ENCODE measurements around the gene EFCAB11. TPM values are rescaled to one million over a fixed set of nuclear protein-coding genes. Genes with fewer than 3 reads are reported as not detected.
A peak's percentile ranks its signal among the peaks of the same experiment; 100 is the strongest.
"Not testable (repeated sequence)": the region's sequence is repeated elsewhere in the genome, so short reads cannot be mapped to it uniquely, and the experiment has no call there.

EFCAB11 gene
- total RNA-seq, 2 experiments from 2014 or later: 7.0 to 9.5 TPM

DNA sequence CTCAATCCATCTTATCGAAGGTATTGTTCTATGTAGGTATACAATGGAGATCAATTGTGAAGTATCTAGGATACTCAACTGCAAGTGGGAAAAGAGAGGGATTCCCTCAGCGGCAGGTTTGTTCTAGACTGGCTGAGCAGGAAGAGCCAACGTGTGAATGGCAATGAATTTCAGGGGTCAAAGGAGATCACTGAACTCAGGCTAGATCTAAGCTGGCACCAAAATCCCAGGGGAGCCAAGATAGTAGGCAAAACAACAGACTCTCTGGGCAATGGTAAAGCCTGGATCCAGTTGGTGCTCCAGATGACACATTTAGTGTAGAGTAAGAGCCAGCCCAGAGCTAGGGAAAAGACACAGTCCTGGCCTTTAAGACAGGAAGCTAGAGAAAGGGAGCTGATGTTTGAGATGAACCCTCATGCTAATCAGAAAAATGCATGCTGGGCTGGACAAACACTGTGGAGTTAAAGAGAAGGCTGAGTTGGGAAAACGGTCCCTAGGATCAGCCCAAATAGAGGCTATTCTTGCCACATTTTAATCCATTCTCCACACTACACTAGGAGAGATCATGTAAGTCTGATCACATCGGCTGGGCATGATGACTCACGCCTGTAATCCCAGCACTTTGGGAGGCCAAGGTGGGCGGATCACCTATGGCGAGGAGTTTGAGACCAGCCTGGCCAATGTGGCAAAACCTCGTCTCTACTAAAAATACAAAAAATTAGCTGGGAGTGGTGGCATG, 45.6 kb downstream of the EFCAB11 start:
- CTCF ChIA-PET: interaction anchor here (0.6 to 1.0 kb wide), 3 partner anchors 248 to 882 kb away, joined by 3 to 4 read pairs (median 3); no protein-coding TSS in a partner anchor
- H3K4me3 Mint-ChIP-seq: no peak overlapping the region

DNA sequence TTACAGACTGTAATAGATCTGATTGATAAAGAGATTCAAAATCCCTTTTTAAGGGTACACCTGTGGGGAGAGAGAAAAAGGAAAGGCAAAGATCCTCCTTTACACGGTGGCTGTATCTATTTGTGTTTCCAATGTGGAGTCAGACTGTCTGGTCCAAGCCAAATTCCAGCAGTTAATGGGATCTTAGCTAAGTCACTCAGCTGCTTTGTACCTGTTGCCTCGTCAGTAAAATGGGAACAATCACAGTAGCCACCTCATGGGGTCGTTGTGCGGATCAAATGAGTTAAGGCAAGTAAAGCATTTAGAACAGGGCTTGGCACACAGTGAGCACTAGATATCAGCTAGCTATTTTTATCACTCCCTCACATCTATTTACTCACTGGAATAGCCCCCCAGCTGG, 46.9 kb downstream of the EFCAB11 start:
- DNase-seq: no peak
- Mint-ChIP-seq H3K36me3 (ENCODE audit: low read depth) (no peaks in the 10 kb centered on the region), H3K4me3 (no peak overlapping the region), H3K9me3 (no peaks in the 10 kb centered on the region), H3K4me1 (ENCODE audit: low read depth) (peaks cover 18% of the 10 kb centered on the region), H3K27me3 (ENCODE audit: low read depth) (peaks cover 4% of the 10 kb centered on the region), H3K27ac (no peak overlapping the region)
- CTCF ChIA-PET: interaction anchor here (0.9 to 1.5 kb wide), 3 partner anchors 29 to 880 kb away, joined by 3 to 5 read pairs (median 3); no protein-coding TSS in a partner anchor
- intact Hi-C loops (cut with micrococcal nuclease): no loop called here

More for the DNA sequence above, 45.6 kb downstream of the EFCAB11 start:
- H3K36me3 Mint-ChIP-seq (ENCODE audit: low read depth): no peaks in the 10 kb centered on the region
- no peak overlapping the region for H3K27ac Mint-ChIP-seq
- H3K4me1 Mint-ChIP-seq (ENCODE audit: low read depth): peaks cover 8% of the 10 kb centered on the region
- peaks cover 4% of the 10 kb centered on the region for H3K27me3 Mint-ChIP-seq (ENCODE audit: low read depth)
- intact Hi-C loops (cut with micrococcal nuclease): no loop called here
- H3K9me3 Mint-ChIP-seq: no peaks in the 10 kb centered on the region
- DNase-seq: no peak

DNA sequence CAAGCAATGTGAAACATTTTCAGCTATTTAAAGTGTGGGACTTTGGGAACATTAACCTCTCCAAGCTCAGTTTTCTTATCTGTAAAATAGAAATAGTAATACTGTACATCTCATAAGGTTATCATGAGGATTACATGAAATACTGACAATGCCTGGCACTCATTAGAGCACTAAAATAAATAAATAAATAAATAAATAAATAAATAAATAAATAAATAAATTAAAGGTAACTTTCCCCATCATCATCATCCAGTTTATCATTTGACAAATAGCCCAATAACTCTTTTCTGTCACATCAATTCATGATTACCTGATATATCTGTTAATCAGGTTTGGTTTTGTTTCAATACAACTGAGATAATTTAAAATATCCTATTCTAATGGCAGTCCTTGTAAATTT, 48.5 kb downstream of the EFCAB11 start:
- Mint-ChIP-seq H3K27ac (no peak overlapping the region), H3K36me3 (ENCODE audit: low read depth) (no peaks in the 10 kb centered on the region), H3K27me3 (ENCODE audit: low read depth) (peaks cover 6% of the 10 kb centered on the region), H3K9me3 (no peaks in the 10 kb centered on the region), H3K4me3 (no peak overlapping the region), H3K4me1 (ENCODE audit: low read depth) (peaks cover 18% of the 10 kb centered on the region)
- no peak for DNase-seq
- CTCF ChIA-PET: no interaction called here
- intact Hi-C loops (cut with micrococcal nuclease): no loop called here

DNA sequence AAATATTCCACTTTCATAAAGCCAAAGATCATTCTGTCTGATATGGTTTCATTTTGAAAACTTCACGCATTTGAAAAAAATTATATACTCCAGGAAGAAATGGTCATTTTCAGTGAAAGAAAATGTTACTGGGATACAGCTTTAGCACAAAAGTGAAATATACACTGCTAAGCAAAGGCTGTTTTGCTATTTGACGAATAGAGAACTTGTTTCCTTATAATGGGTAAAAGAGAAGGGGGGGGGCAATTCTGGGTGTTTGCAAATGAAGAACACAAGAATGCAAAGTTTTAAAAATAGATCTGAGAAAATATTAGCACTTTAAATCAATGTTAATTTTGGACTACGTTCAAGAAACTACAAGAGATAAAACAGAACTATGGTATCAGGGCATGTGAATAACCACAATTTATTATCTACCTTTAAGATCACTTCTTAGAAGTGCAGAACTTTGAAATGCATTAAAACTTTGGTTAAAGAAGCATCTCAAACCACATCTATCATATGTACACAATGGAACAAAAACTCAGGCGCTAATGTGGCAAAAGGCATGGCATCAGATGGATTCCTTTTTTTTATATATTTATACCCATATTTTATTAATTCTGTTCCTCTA, 51.1 kb downstream of the EFCAB11 start:
- Mint-ChIP-seq H3K36me3 (ENCODE audit: low read depth) (no peaks in the 10 kb centered on the region), H3K27me3 (ENCODE audit: low read depth) (peaks cover 6% of the 10 kb centered on the region), H3K27ac (no peak overlapping the region), H3K4me3 (no peak overlapping the region), H3K9me3 (no peaks in the 10 kb centered on the region), H3K4me1 (ENCODE audit: low read depth) (peaks cover 18% of the 10 kb centered on the region)
- CTCF ChIA-PET: interaction anchor here (1.1 kb wide), 1 partner anchor 862 kb away, joined by 4 read pairs; no protein-coding TSS in a partner anchor
- intact Hi-C loops (cut with micrococcal nuclease): no loop called here
- DNase-seq: no peak

DNA sequence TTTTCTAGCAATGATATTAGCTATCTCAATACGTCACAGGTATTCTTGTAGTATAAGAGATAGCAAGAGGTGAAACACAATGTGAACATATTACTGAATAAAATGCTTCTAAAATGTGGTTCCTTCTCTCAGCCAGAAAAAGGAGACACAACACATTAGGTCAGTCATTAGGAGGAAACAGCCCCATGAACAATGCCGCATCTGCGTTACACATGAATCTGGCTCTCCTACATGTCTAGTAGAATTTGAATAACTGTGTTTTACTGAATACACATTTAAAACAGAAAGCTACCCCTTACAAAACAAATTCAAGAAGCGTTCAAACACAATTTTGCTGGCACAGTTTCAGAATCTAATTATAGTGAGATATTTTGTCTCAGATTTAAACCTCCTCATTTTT, 51.6 kb downstream of the EFCAB11 start:
- H3K9me3 Mint-ChIP-seq: no peaks in the 10 kb centered on the region
- intact Hi-C loops (cut with micrococcal nuclease): no loop called here
- H3K27me3 Mint-ChIP-seq (ENCODE audit: low read depth): peaks cover 6% of the 10 kb centered on the region
- CTCF ChIA-PET: interaction anchor here (1.1 kb wide), 1 partner anchor 862 kb away, joined by 4 read pairs; no protein-coding TSS in a partner anchor
- no peak for DNase-seq
- no peak overlapping the region for H3K27ac Mint-ChIP-seq
- H3K4me3 Mint-ChIP-seq: no peak overlapping the region
- no peaks in the 10 kb centered on the region for H3K36me3 Mint-ChIP-seq (ENCODE audit: low read depth)
- peaks cover 18% of the 10 kb centered on the region for H3K4me1 Mint-ChIP-seq (ENCODE audit: low read depth)

DNA sequence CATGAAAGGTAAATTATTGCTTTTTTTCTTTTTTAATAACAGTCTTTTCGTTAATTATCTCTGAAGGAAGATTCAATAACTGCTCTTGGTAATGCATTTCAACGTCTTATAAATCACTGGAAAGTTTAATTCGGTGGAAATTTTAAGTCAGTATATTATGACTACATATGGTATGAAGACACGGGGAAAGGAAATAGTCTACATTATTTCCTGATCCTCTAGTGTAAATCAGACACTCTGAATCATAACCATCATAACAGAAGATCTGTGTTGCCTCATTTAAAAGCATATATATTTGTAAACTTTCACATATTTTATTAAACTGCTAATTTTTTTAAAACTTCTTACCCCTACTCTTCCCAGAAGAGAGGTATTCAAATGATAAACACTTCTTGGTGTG, 53.7 kb downstream of the EFCAB11 start:
- peaks cover 18% of the 10 kb centered on the region for H3K4me1 Mint-ChIP-seq (ENCODE audit: low read depth)
- no peak overlapping the region for H3K4me3 Mint-ChIP-seq
- intact Hi-C loops (cut with micrococcal nuclease): loop anchor here (1.0 kb wide), 1 partner anchor 861 kb away; no protein-coding TSS in a partner anchor
- no peak overlapping the region for H3K27ac Mint-ChIP-seq
- H3K9me3 Mint-ChIP-seq: no peaks in the 10 kb centered on the region
- no peaks in the 10 kb centered on the region for H3K36me3 Mint-ChIP-seq (ENCODE audit: low read depth)
- DNase-seq: no peak
- CTCF ChIA-PET: interaction anchor here (0.8 to 1.4 kb wide), 2 partner anchors 10 to 582 kb away, joined by 3 to 4 read pairs; no protein-coding TSS in a partner anchor
- H3K27me3 Mint-ChIP-seq (ENCODE audit: low read depth): peaks cover 4% of the 10 kb centered on the region

DNA sequence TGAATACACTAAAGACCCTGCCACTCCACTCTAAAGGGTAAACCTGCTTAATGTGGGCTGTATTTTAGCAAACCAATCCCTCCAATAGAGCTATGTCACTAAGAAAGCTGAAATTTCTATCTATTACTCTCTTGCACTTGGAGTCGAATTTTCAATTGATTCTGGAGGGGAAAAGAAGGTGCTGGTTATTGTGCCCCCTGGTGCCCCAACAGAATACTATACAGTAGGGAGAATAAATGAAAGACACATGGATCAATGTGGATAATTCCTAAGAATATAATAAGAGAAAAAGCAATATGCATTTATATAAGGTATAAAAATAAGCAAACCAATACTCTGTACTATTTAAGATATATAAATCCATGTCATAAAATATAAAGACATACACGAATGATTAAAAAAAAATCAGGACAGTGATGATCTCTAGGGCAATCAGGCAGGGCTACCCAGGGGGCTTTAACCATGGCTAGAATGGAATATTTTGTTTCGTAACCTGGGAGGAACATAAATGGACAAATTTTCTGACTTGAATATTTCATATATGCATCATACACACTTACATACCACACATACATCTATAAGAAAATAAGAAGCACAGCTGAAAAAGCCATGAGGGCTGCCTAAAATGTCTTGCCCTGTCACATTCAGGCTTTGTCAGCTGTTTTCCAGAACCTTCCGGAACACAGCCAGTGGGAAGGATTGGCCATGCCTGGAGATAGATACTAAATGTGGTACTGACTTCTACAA, 54.4 kb downstream of the EFCAB11 start:
- Mint-ChIP-seq H3K4me1 (ENCODE audit: low read depth) (peaks cover 13% of the 10 kb centered on the region), H3K9me3 (no peaks in the 10 kb centered on the region), H3K27me3 (ENCODE audit: low read depth) (peaks cover 2% of the 10 kb centered on the region), H3K27ac (no peak overlapping the region), H3K4me3 (no peak overlapping the region), H3K36me3 (ENCODE audit: low read depth) (no peaks in the 10 kb centered on the region)
- intact Hi-C loops (cut with micrococcal nuclease): loop anchor here (1.0 kb wide), 1 partner anchor 860 kb away; no protein-coding TSS in a partner anchor
- DNase-seq: peak; percentile 16
- CTCF ChIA-PET: interaction anchor here (0.7 to 1.4 kb wide), 3 partner anchors 9 to 859 kb away, joined by 3 to 4 read pairs (median 3); no protein-coding TSS in a partner anchor

DNA sequence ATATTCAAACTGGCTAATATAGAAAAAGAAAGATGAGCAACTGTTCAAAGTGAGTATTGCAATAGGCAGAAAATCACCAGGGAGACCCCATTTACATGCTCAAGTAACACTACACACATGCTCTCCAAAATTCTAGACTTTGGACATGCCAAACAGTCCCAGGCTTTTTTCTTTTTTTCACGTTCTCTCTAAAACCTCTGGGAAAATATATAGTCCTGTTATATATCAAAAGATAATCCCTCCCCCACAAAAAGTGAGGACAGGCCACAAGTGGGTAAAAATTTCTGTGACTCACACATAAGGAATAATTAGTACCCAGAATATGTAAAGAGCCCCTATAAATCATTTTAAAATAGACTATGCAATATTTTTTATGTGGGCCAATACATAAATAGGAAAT, 55.2 kb downstream of the EFCAB11 start:
- H3K36me3 Mint-ChIP-seq (ENCODE audit: low read depth): no peaks in the 10 kb centered on the region
- CTCF ChIA-PET: interaction anchor here (0.7 kb wide), 2 partner anchors 93 to 858 kb away, joined by 3 read pairs; no protein-coding TSS in a partner anchor
- H3K27me3 Mint-ChIP-seq (ENCODE audit: low read depth): peaks cover 2% of the 10 kb centered on the region
- peaks cover 13% of the 10 kb centered on the region for H3K4me1 Mint-ChIP-seq (ENCODE audit: low read depth)
- intact Hi-C loops (cut with micrococcal nuclease): no loop called here
- H3K9me3 Mint-ChIP-seq: no peaks in the 10 kb centered on the region
- H3K4me3 Mint-ChIP-seq: no peak overlapping the region
- no peak overlapping the region for H3K27ac Mint-ChIP-seq
- no peak for DNase-seq

DNA sequence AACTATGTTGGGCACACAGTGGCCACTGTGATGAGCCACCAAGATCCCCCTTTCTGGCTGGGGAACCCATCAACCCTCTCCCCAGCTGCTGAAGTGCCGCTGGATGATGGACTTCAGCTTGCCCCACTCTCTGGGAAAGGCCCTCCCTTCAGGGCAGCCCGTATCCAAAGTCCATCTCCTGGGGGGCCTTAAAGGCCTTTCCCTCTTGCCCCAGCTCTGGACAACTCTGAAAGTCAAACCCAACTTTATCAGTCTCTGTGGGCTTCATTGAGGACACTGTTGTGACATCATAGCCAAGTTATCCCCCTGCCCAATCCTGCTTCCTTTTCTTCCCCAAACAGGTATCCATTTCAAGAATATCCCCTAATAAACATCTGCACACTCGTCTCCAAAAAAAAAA, 61.1 kb downstream of the EFCAB11 start:
- H3K4me3 Mint-ChIP-seq; H3K27me3 Mint-ChIP-seq (ENCODE audit: low read depth); H3K36me3 Mint-ChIP-seq (ENCODE audit: low read depth); DNase-seq; H3K27ac Mint-ChIP-seq; intact Hi-C loops (cut with micrococcal nuclease); CTCF ChIA-PET; H3K9me3 Mint-ChIP-seq; H3K4me1 Mint-ChIP-seq (ENCODE audit: low read depth): not testable (repeated sequence)

DNA sequence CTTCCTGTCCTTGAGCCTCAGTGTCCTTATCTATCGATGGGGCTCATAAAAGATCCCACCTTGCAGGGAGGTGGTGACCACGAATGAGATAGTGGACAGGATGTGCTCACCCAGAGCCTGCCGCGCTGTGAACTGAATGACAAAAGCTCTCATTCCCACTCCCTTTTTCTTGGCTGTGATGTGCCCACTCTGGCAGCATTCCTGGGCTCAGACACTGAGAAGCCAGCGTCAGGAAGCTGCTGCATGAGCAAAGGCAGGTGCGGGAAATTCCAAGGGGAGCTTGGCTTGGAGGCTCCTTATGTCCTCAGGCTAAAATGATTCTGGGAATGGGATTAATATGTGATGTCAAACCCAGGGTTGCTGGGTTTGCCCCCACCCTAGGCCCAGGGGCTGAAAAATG, 61.6 kb downstream of the EFCAB11 start:
- no peak for DNase-seq
- intact Hi-C loops (cut with micrococcal nuclease): no loop called here
- Mint-ChIP-seq H3K36me3 (ENCODE audit: low read depth) (no peaks in the 10 kb centered on the region), H3K9me3 (peaks cover 5% of the 10 kb centered on the region), H3K4me3 (no peak overlapping the region), H3K4me1 (ENCODE audit: low read depth) (no peaks in the 10 kb centered on the region), H3K27ac (no peak overlapping the region), H3K27me3 (ENCODE audit: low read depth) (no peaks in the 10 kb centered on the region)
- CTCF ChIA-PET: no interaction called here

DNA sequence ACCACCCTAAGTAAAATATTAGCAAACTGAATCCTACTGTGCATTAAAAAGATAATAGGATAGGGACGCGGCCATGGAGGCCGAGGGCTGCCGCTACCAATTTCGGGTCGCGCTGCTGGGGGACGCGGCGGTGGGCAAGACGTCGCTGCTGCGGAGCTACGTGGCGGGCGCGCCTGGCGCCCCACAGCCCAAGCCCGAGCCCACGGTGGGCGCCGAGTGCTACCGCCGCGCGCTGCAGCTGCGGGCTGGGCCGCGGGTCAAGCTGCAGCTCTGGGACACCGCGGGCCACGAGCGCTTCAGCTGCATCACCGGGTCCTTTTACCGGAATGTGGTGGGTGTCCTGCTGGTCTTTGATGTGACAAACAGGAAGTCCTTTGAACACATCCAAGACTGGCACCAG, 62.8 kb downstream of the EFCAB11 start:
- H3K36me3 Mint-ChIP-seq (ENCODE audit: low read depth); DNase-seq; H3K27ac Mint-ChIP-seq; intact Hi-C loops (cut with micrococcal nuclease); H3K4me3 Mint-ChIP-seq; H3K9me3 Mint-ChIP-seq; H3K4me1 Mint-ChIP-seq (ENCODE audit: low read depth); H3K27me3 Mint-ChIP-seq (ENCODE audit: low read depth); CTCF ChIA-PET: not testable (repeated sequence)

DNA sequence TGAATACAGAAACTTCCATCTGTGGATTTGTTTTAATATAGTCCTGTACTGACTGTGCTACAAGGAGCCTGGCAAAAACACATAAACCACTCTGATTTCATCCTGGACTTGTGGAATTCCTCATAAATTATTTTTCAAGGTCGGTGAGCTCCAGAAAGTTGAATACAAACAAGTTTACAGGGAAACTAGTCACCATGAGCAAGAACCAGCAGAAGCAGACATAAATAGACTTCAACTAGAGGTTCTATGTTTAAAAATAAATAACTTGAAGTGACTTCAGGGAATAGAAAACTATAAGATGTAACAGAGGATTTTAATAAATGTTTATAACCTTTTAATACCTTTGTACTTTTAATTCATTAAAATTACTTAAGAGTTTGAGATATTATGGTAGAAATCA, 63.5 kb downstream of the EFCAB11 start:
- CTCF ChIA-PET: interaction anchor here (1.1 kb wide), 1 partner anchor 9 kb away, joined by 3 read pairs; no protein-coding TSS in a partner anchor
- Mint-ChIP-seq H3K36me3 (ENCODE audit: low read depth) (no peaks in the 10 kb centered on the region), H3K27me3 (ENCODE audit: low read depth) (no peaks in the 10 kb centered on the region), H3K9me3 (peaks cover 5% of the 10 kb centered on the region), H3K4me3 (no peak overlapping the region), H3K4me1 (ENCODE audit: low read depth) (no peaks in the 10 kb centered on the region), H3K27ac (no peak overlapping the region)
- no peak for DNase-seq
- intact Hi-C loops (cut with micrococcal nuclease): no loop called here

Data from activated naive CD4-positive, alpha-beta T cell treated with anti-CD3 and anti-CD28 coated beads for 36 hours (primary cell).